Stimulated activated CD8-positive, alpha-beta memory T cell treated with anti-CD3 and anti-CD28 coated beads, Interleukin-15, amount 100 ng/mL, for 24 hours (primary cell): ENCODE data around the gene ECSCR.
"Not testable (repeated sequence)": the region's sequence is repeated elsewhere in the genome, so short reads cannot be mapped to it uniquely, and the experiment has no call there.

Source experiments
- DNase-seq: peaks from one replicate; pipeline ENCODE4 v3.0.0-alpha.2; 2020; ENCODE audit warnings: low read depth

Gene ECSCR, protein sequence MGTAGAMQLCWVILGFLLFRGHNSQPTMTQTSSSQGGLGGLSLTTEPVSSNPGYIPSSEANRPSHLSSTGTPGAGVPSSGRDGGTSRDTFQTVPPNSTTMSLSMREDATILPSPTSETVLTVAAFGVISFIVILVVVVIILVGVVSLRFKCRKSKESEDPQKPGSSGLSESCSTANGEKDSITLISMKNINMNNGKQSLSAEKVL

DNA sequence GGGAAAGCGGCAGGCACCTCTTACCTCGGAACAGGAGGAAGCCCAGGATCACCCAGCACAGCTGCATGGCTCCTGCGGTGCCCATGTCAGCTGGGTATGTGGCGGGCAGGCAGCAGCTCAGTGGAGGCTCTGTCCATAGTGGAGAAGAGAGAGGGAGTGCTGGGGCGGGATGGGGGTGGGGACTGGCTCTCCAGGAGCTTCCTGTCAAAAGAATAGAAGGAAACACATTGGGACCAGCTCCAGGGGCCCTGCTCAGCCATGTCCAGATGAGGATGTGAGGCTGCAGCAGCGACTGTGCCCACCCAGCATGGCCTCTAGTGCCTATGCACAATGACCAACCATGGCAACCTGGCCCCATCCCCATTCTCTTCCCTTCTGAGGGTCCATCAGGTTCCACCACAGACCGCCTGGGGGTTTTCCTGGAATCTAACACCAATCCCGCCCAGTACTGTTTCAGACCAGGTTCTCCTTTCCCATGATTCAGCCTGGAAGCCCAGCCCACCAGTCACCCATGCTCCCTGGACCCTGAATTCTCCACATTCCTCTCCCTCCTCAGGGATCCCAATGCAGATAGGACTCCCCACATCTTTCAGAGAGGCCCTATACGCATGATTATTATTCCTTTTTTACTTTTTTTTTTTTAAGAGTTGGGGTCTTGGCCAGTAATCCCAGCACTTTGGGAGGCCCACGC is at the start of gene ECSCR:
Gene ECSCR (minus strand): TSS at position 158 of the 691 bp plus-strand sequence. CDS start 73 bp downstream, at position 85.
- DNase-seq = no peak

DNA sequence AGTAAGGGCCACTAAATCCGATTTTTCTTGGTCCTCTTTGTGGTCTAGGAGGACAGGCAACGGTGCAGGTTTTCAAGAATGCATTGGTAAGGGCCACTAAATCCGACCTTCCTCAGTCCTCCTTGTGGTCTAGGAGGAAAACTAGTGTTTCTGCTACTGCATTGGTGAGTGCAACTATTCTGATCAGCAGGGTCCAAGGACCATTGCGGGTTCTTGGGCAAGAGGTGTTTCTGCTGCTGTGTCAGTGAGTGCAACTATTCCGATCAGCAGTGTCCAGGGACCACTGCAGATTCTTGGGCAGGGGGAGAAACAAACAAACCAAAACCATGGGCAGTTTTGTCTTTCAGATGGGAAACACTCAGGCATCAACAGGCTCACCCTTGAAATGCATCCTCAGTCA is 42.2 kb upstream of the ECSCR start:
- DNase-seq = not testable (repeated sequence)

DNA sequence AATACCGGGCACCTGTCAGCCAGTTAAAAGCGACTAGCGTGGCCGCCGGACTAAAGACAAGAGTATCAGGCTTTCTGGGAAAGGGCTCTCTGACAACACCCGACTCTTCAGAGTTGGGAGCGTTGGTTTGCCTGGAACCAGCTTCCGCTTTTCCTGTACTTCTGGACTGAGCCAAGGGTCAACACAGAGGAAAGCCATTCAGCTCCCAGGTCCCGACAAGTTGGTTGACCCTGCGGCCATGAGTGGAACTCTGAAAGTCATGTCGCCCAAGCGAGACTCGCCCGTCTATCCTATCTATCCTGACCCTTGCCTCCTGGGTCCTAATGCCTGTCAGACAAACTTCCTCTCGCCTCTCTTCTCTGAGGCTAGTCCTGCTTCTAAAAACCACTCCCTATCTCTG is 41.3 kb upstream of the ECSCR start:
- not testable (repeated sequence) for DNase-seq

DNA sequence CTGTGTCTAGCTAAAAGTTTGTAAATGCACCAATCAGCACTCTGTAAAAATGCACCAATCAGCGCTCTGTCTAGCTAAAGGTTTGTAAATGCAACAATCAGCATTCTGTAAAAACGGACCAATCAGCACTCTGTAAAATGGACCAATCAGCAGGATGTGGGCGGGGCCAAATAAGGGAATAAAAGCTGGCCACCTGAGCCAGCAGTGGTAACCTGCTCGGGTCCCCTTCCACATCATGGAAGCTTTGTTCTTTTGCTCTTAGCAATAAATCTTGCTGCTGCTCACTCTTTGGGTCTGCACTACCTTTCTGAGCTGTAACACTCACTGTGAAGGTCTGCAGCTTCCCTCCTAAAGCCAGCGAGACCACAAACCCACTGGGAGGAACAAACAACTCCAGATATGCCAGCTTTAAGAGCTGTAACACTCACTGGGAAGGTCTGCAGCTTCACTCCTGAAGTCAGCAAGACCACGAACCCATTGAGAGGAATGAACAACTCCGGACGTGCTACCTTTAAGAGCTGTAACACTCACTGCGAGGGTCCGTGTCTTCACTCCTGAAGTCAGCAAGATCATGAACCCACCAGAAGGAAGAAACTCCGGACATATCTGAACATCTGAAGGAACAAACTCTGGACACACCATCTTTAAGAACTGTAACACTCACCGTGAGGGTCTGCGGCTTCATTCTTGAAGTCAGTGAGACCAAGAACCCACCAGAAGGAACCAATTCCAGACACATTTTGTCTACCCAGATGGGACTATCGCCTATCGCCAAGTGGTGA is 40.7 kb upstream of the ECSCR start:
- DNase-seq = not testable (repeated sequence)

DNA sequence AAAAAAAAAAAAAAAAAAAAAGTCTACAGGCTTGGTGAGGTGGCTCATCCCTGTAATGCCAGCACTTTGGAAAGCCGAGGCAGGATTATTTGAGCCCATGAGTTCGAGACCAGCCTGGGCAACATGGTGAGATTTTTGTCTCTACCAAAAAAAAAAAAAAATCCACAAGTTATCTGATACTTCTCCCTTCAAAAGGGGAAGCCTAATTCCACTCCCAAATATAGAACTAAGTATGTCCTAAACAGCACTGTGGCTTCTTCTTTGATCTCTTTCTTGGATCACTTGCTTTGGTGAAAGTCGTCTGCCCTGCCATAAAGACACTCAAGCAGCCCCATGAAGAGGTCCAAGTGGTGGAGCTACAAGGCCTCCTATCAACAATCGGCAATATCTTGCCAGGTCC is 38.8 kb upstream of the ECSCR start:
- DNase-seq = no peak

DNA sequence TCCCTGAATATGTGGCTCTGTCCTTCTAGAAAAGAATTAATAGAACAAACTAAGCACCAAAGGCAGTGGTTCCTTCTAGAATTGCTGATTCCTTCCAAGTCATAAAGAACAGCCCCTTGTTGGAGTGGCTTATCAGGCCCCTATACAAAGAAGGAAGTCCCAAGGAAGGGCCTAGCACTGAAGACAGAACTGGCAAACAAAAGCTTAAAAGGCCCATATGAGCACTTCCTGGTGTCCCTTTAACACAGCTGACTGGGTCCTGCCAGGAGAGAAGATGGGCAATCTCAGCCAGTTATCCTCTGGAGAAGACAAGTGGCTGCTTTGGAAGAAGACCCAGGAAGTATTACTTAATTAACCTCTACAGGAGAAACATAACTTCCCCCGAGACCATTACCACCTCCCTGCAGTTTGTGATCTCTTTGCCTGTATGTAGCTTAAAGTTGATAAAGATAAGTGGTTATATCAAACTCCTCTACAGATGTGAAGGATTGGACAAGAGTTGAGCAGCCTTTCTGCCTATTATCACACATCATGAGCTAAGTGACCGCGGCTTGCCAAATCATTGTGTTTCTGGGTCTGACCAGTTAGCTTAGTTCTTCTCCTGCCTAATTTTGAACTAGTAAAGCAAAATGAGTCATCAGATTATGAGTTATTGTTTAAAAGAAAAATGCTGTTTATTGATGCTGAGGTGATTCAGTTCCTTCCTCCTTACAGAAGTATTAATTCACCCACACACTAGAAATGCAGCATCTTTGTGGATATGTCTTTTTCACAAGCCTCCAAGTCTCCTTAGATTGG is 33.3 kb upstream of the ECSCR start:
- DNase-seq = no peak

DNA sequence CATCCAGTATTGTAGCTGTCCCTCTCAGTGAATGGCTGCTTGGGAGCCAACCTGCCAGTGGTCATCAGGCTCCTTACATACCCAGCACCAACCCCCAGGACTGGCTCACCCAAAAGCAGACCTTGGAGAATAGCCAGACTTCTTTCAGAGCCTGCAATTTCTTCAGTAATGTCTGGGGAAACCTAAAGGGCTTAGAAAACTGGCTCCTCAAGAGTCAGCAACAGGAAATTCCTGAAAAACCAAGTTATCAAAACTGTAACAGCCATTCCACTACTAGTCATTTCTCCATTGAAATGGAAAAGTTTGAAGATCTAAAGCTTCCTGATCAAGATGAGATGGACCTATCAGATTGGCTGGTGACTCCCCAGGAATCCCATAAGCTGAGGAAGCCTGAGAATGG is 32.3 kb upstream of the ECSCR start:
- no peak for DNase-seq

DNA sequence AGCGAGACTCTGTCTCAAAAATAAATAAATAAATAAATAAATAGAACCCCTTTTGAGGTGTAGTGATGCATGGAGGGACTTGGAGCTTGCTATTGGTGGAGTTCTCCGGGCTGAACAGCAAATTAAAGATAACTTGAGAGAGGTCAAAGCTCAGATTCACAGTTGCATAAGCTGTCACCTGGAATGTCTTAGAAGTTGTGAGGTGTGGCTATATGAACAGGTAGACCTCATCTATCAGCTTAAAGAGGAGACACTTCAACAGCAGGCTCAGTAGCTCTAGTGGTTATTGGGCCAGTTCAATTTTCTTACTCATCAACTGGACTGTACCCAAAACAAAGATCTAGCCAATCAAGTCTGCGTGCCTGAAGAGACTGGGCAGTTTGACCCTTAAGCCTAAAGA is 31.7 kb upstream of the ECSCR start:
- no peak for DNase-seq

DNA sequence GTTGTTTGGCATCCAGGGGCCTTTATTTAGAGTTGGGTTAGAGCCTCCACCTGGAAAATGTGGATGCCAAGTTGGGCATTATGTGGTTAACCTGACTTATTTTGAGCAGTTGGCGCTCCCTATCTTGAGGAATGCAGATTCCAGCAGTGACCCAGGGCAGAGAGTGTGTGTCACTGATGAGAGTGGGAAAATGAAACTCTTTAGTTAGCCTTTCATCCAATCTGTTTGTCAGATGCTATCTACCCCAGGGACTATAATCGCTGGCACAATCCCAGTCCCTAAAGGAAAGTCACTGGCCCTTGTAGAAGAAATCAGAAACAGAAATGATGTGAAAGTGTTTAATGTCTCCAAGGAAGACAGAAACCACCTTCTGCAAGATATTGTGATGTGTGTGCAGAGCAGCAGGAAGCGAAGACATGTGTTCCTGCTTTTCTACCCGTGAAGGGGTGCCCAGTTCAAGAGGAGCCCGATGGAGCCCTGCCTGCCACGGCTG is 30.2 kb upstream of the ECSCR start:
- DNase-seq = no peak

DNA sequence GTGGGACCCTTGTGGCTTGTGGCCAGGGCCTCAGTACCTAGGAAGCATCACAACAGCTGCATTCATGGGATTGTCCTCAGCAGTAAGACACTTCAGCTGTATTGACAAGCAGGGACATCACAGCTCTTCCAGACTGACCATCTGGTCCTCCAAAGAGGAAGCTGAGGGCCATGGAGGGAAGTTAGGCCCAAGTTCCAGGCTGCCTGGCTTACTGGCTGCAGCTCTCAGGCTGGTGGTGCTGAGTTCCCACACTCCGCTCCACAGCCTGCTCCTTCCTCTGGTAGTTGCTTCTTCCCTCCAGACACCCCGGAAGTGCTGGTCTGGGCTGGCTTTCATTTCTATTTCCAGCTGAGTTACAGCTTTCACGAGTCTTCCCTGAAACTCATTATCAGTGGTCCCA is 25.7 kb upstream of the ECSCR start:
- no peak for DNase-seq

DNA sequence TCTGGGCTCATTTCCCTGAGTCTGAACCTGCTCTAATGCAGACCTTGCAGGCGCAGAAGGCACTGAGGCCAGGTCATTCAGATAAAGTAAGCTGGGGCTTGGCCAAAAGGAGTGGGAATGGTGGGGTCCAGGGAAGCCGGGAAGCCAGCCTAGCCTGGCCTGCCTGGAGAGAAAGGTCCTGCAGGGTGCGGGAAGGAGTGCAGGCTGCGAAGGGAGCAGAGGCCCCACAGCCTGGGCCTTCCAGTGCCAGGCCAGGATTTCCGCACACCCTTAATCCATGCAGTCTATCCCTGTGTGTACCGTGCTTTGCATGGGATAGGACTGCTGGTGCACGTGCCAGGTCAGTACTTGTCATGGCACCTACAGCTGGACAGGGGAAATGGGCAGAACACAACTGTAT is 23.7 kb upstream of the ECSCR start:
- DNase-seq = no peak

DNA sequence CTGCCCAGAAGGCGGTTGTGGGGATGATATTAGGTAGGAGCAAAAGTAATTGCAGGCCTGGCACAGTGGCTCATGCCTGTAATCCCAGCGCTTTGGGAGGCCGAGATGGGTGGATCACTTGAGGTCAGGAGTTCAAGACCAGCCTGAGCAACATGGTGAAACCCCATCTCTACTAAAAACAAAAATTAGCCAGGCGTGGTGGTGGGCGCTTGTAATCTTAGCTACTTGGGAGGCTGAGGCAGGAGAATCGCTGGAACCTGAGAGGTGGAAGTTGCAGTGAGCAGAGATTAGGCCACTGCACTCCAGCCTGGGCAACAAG is 20.3 kb upstream of the ECSCR start:
- not testable (repeated sequence) for DNase-seq

DNA sequence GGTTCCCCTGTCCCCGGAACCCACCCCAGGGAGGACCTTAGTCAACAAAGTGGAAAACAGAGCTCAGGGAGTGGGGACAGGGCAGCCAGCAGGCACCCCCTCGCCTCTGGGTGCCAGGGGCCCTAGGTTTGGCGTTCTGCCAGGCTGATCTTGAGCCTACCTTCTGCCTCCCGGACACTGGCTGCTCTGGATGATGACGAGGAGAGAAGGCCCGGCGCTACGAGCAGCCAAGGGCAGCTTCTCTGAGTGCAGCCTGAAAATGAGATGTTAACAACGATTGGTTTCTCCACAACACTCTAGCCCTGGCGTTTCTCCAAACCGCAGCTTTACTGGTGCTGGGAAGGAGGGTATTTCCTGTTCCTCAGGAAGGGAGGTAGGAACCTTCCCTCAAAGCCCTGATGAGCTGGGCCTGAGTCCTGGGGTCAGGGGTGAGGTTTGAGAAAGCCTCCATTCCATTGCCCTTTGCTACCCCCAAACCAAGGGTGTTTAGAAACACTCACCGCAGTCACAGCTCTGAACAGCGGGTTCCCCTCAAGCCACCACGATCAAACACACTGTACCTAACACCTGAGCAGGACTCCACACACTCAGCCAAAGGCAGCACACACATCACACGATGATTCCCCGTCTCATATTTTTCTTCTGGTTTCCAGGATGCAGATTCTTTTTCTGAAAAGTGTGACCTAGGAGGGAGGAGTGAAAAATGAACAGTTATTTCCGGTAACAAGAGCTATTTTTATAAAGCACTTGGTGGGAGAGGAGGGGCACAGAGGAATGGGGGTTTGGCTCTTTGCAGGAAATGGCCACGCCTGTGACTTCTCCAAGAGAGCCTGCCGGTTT is 19.7 kb upstream of the ECSCR start, which contains the start of gene STING1:
Gene STING1 (minus strand): TSS at position 709 of the 840 bp plus-strand sequence. CDS start 1,054 bp downstream, outside the sequence.
- no peak for DNase-seq

DNA sequence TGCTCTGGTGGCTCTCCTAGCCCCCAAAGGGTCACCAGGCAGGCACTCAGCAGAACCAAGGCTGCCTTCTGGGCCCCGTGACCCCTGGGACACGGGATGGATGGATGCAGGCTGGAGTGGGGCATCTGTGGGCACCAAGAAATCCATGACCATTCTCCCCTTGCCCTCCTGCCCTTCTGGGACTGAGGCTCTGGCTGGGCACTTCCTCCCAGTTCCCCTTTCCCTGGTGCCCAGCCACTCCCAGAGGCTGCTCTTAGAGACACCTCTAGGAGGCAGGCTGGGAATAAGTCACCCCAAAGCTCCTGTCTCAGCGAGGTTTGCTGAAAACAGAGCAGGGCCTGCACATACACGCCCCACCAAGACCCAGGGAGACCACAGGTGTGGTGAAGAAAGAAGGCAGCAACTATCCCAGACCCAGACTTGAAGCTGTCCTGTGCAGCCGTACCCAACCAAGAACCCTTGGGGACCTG is 19.1 kb upstream of the ECSCR start:
- DNase-seq = no peak

DNA sequence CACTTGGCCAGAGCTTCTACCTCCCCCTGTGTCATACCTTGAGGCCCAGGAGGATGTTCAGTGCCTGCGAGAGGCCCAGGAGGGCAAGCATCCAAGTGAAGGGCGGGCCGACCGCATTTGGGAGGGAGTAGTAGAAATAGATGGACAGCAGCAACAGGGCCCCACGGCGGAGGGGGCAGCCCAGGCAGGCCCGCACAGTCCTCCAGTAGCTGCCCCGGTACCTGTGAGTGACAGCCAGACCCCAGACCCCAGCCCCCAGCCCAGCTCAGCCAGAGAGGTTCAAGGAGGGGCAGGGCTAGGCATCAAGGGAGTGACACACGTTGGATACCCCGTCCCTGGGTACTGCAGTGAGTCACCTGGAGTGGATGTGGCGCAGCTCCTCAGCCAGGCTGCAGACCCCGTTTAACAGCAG is 18.6 kb upstream of the ECSCR start:
- DNase-seq = no peak

DNA sequence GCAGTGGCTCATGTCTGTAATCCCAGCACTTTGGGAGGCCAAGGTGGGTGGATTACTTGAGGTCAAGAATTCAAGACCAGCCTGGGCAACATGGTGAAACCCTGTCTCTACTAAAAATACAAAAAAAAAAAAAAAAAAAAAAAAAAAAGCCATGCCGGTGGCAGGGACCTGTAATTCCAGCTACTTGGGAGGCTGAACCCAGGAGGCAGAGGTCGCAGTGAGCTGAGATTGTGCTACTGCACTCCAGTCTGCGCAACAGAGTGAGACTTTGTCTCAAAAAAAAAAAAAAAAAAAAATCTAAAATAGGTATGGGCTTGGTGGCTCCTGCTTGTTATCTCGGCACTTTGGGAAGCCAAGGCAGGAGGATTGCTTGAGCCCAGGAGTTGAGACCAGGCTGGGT is 17.2 kb upstream of the ECSCR start:
- not testable (repeated sequence) for DNase-seq

DNA sequence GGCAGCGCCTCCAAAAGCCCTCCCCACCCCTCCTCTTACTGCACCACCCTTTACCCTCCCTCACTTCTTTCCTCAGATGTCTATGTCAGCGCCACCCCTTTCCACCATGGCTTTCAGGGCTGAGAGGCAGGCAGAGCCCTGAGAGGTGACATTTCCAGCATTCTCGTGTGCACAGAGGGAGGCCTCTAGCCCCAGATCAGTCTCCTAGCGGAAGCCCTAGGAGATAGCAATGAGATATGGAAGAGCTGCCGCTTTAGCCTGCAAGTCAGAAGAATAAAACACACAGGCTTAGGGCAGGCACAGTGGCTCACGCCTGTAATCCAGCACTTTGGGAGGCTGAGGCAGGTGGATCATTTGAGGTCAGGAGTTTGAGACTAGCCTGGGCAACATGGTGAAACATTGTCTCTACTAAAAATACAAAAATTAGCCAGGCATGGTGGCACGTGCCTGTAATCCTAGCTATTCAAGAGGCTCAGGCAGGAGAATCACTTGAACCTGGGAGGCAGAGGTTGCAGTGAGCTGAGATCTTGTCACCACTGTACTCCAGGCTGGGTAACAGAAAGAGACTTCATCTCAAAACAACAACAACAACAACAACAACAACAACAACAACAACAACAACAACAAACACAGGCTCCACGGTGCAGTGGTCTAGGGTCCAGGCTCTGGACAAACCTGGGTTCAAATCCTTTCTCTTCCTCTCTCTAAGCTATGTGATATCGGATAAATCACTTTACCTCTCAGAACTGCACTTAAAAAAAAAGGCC is 16.3 kb upstream of the ECSCR start:
- DNase-seq = not testable (repeated sequence)

DNA sequence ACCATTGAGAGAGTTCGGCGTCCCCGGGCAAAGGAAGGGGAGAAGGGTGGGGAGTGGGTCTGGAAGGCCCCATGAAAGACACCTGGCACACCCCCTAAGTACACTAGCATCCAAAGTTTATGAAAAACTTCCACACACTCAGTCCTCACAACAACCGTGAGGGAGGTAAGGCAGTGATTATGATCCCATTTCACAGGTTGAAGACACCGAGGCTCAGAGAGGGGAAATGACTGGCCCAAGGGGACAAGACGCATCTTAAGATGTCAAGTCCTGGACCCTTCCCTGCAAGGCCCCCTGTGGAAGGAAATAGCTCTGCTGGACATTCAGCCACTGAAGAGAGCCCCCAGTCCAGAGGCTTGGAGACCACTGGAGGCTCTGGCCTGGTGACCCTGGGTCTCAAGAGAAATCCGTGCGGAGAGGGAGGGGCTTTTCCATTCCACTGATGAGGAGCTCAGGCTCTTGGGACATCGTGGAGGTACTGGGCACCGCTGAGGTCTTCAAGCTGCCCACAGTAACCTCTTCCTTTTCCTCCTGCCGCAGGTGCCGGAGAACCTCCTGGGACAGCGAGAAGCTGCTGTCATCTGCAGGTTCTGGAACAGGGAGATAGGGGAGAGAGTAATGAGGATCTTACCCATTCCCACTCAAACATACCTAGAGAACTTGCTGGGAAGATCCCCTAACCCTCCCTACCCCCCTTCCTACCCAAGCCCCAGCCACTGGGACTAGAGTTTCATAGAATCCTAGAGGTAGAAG is 13.5 kb upstream of the ECSCR start:
- no peak for DNase-seq
